ENCODE results near the gene ADAMTS7. TPM values are rescaled to one million over a fixed set of nuclear protein-coding genes. Genes with fewer than 3 reads are reported as not detected.
"Not testable (repeated sequence)": the region's sequence is repeated elsewhere in the genome, so short reads cannot be mapped to it uniquely, and the experiment has no call there.

ADAMTS7 gene
- total and polyA plus RNA-seq, 2 of the 4 experiments (the other 2 are of a cell fraction): 1.4 to 12.6 TPM

- H2AFZ ChIP-seq (replicated peaks; ENCODE audit: low read length, poor library complexity); H2BK120ac ChIP-seq (ENCODE audit: low read depth, low read length); H3K4me3 ChIP-seq (ENCODE audit: insufficient read depth, low read depth, low read length); CTCF ChIA-PET; DNase-seq; H3K27ac ChIP-seq (ENCODE audit: insufficient read depth, low read length); H3K56ac ChIP-seq (ENCODE audit: extremely low read depth, insufficient read depth, low read length); H2BK5ac ChIP-seq (ENCODE audit: low read depth, low read length, poor library complexity, severe bottlenecking); H3K9me1 ChIP-seq (ENCODE audit: insufficient read depth, low read length); intact Hi-C loops (cut with micrococcal nuclease); H3K9ac ChIP-seq (ENCODE audit: low read depth, low read length); in situ Hi-C loops (cut with MboI; ENCODE audit: low sequenced_read_pairs); H2BK15ac ChIP-seq (ENCODE audit: low read depth, low read length); ATAC-seq (ENCODE audit: low read depth); H3K4me1 ChIP-seq (ENCODE audit: control insufficient read depth, insufficient read depth, low read length); H3K18ac ChIP-seq (ENCODE audit: low read depth, low read length); H3K23ac ChIP-seq (ENCODE audit: low read depth, low read length); H4K91ac ChIP-seq (ENCODE audit: insufficient read depth, low read depth, low read length); BruUV-seq (replicated peaks); H4K20me1 ChIP-seq (ENCODE audit: insufficient read depth, low read length); H2AK9ac ChIP-seq (replicated peaks; ENCODE audit: low read depth, low read length, poor library complexity); H4K8ac ChIP-seq (ENCODE audit: low read depth in 2 of 2, low read length in 2 of 2); H2AK5ac ChIP-seq (ENCODE audit: low read depth, low read length); H3K27me3 ChIP-seq (ENCODE audit: control insufficient read depth, insufficient read depth, low read length); H4K5ac ChIP-seq (ENCODE audit: low read depth, low read length); H3K9me3 ChIP-seq (ENCODE audit: control insufficient read depth, insufficient read depth, low read length); H3K4me2 ChIP-seq (ENCODE audit: low read depth, low read length); H3K4ac ChIP-seq (ENCODE audit: low read depth, low read length); POLR2A ChIA-PET (ENCODE audit: unreplicated experiment); H3K79me1 ChIP-seq (ENCODE audit: low read depth in 1 of 2, low read length in 2 of 2); H2BK20ac ChIP-seq (ENCODE audit: low read depth, low read length); H3K14ac ChIP-seq (replicated peaks; ENCODE audit: low read depth, low read length); dilution Hi-C loops (cut with HindIII; ENCODE audit: low sequenced_read_pairs, unreplicated experiment): not testable (repeated sequence)
- peaks cover 12% of the 10 kb centered on the region for H3K36me3 ChIP-seq (ENCODE audit: control insufficient read depth, insufficient read depth, low read length)
- no CpG with 5 or more reads among the region's 11 CpGs for WGBS, 2 experiments (ENCODE audit: extremely low coverage in 2 of 2, insufficient read length in 1 of 2)
These were observed 32.0 kb downstream of the ADAMTS7 start for GRCh38 chr15:78779176-78779785.

Data from IMR-90 (cell line).